Measurements from ENCODE around the gene SPEN.

SPEN gene

GRCh38 chr1:15847100-15847892 lies at the start of gene SPEN:
TSS of gene SPEN (plus strand) at chr1:15847707. CDS start at chr1:15848068, 361 bp downstream.
- POLR2A ChIA-PET = interaction anchor here (0.7 to 1.6 kb wide), 9 partner anchors 9 to 104 kb away, joined by 3 to 10 read pairs (median 4); no protein-coding TSS in a partner anchor
- DNase-seq (ENCODE audit: low read depth, low spot score) = no peak
- TF ChIP-seq CTCF (IDR thresholded peaks at IDR 0.05; ENCODE audit: insufficient read depth, low read length, missing control alignments) = no peak
- CTCF ChIA-PET = interaction anchor here (0.8 to 1.4 kb wide), 6 partner anchors 24 to 129 kb away, joined by 3 to 8 read pairs (median 4); partner anchors contain the start of gene ZBTB17
- peak within 1 kb of the TSS; percentile 92 for H3K4me3 ChIP-seq (ENCODE audit: low read depth, low read length)

GRCh38 chr1:15799004-15799867 lies 48.3 kb upstream of the SPEN start:
- ChIA-PET POLR2A (interaction anchor here (0.6 kb wide), 1 partner anchor 14 kb away, joined by 3 read pairs; no protein-coding TSS in a partner anchor), CTCF (interaction anchor here (2.7 to 3.7 kb wide), 2 partner anchors 8 to 16 kb away, joined by 15 to 18 read pairs; no protein-coding TSS in a partner anchor)
- no peak overlapping the region for H3K4me3 ChIP-seq (ENCODE audit: low read depth, low read length)
- no peak for TF ChIP-seq CTCF (IDR thresholded peaks at IDR 0.05; ENCODE audit: insufficient read depth, low read length, missing control alignments)
- peak; percentile 87 for DNase-seq (ENCODE audit: low read depth, low spot score)

GRCh38 chr1:15799928-15800835 lies 47.3 kb upstream of the SPEN start:
- DNase-seq (ENCODE audit: low read depth, low spot score) = no peak

GRCh38 chr1:15802234-15802965 lies 45.1 kb upstream of the SPEN start:
- H3K4me3 ChIP-seq (ENCODE audit: low read depth, low read length) = no peak overlapping the region
- ChIA-PET CTCF (interaction anchor here (0.7 to 6.6 kb wide), 9 partner anchors 10 to 208 kb away, joined by 3 to 80 read pairs (median 6); no protein-coding TSS in a partner anchor), POLR2A (interaction anchor here (1.3 kb wide), 1 partner anchor 45 kb away, joined by 4 read pairs; the partner anchor contains the start of gene SPEN)
- TF ChIP-seq CTCF (IDR thresholded peaks at IDR 0.05; ENCODE audit: insufficient read depth, low read length, missing control alignments) = no peak
- no peak for DNase-seq (ENCODE audit: low read depth, low spot score)

More at GRCh38 chr1:15799928-15800835, 47.3 kb upstream of the SPEN start:
- no peak overlapping the region for H3K4me3 ChIP-seq (ENCODE audit: low read depth, low read length)
- ChIA-PET CTCF (interaction anchor here (1.2 to 3.7 kb wide), 3 partner anchors 9 to 195 kb away, joined by 3 to 18 read pairs (median 15); no protein-coding TSS in a partner anchor), POLR2A (interaction anchor here (1.5 kb wide), 1 partner anchor 12 kb away, joined by 3 read pairs; no protein-coding TSS in a partner anchor)
- no peak for TF ChIP-seq CTCF (IDR thresholded peaks at IDR 0.05; ENCODE audit: insufficient read depth, low read length, missing control alignments)

- no peak overlapping the region for H3K4me3 ChIP-seq (ENCODE audit: low read depth, low read length)
- POLR2A ChIA-PET = no interaction called here
- no peak for DNase-seq (ENCODE audit: low read depth, low spot score)
- TF ChIP-seq CTCF (IDR thresholded peaks at IDR 0.05; ENCODE audit: insufficient read depth, low read length, missing control alignments) = peak; percentile 28
- CTCF ChIA-PET = interaction anchor here (0.9 to 6.6 kb wide), 7 partner anchors 14 to 204 kb away, joined by 3 to 80 read pairs (median 4); partner anchors contain the start of gene ZBTB17
Observed at GRCh38 chr1:15803380-15803779, 44.1 kb upstream of the SPEN start.

Measured in AG04449 (cell line).